Muscle of leg (tissue), 11 donors: ENCODE data around the gene RILPL1. TPM values are rescaled to one million over a fixed set of nuclear protein-coding genes. Genes with fewer than 3 reads are reported as not detected.
A peak's percentile ranks its signal among the peaks of the same experiment; 100 is the strongest.

Experiments
- DNase-seq: peaks from one replicate; pipeline ENCODE4 v3.0.0; 2013
- H3K27ac ChIP-seq: one replicate; pipeline ENCODE4 v1.5.1; 2013; ENCODE audit warnings: mild to moderate bottlenecking, low read length, control low read depth
- H3K27me3 ChIP-seq: one replicate; pipeline ENCODE4 v1.6.1; 2013; ENCODE audit warnings: low read length; ENCODE audit not compliant: control insufficient read depth, insufficient read depth
- H3K36me3 ChIP-seq: one replicate; pipeline ENCODE4 v1.6.1; 2013; ENCODE audit warnings: low read length; ENCODE audit not compliant: control insufficient read depth, insufficient read depth
- H3K4me1 ChIP-seq: one replicate; pipeline ENCODE4 v1.6.1; 2013; ENCODE audit warnings: low read length; ENCODE audit not compliant: control insufficient read depth, insufficient read depth
- H3K4me3 ChIP-seq: one replicate; pipeline ENCODE4 v1.5.1; 2013; ENCODE audit warnings: low read length, control low read depth
- H3K9me3 ChIP-seq: replicated peaks from 2 replicates; pipeline ENCODE4 v1.6.1; 2013; ENCODE audit warnings: low read depth, low read length; ENCODE audit not compliant: control insufficient read depth
- WGBS: methylation state at CpG from one replicate; pipeline ENCODE4 v1.1.5; 2013; ENCODE audit warnings: missing lambda C conversion rate; ENCODE audit not compliant: insufficient coverage; 5-methylcytosine and 5-hydroxymethylcytosine counted together
- polyA plus RNA-seq, 8 donors: library from polyadenylated mRNA; unstranded; fragments of 120-200 nt; gene quantifications; one replicate each; pipeline versions ENCODE4 v1.2.1 to v1.2.3, GENCODE V29; 2013; ENCODE audit warnings: inconsistent platforms in 1 of 8, low replicate concordance in 1 of 8; ENCODE audit not compliant: insufficient read length in 8 of 8, insufficient read depth in 1 of 8
- total RNA-seq: library from RNA; stranded (reverse); fragments of 120-200 nt; gene quantifications from one replicate; pipeline ENCODE4 v1.2.4, GENCODE V29; 2013

The RILPL1 gene
- total and polyA plus RNA-seq, 9 donors = 24.8 to 38.3 (median 30.7) TPM

DNA sequence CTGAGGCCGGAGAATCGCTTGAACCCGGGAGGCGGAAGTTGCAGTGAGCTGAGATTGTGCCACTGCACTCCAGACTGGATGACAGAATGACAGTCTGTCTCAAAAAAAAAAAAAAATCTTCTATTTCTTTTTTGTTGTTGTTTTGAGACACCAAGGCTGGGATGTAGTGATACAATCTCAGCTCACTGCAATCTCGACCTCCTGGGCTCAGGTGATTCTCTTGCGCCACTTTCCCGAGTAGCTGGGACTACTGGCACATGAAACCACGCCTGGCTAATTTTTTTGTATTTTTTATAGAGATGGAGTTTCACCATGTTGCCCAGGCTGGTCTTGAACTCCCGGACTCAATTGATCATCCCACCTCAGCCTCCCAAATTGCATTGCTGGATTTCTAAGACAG lies 82.9 kb downstream of the RILPL1 start:
- no peak overlapping the region for H3K4me3 ChIP-seq
- peaks cover 4% of the 10 kb centered on the region for H3K4me1 ChIP-seq
- H3K9me3 ChIP-seq = no peaks in the 10 kb centered on the region
- H3K27ac ChIP-seq = no peak overlapping the region
- no peaks in the 10 kb centered on the region for H3K27me3 ChIP-seq
- no peaks in the 10 kb centered on the region for H3K36me3 ChIP-seq
- WGBS = 88% methylated on average over 3 of the region's 9 CpGs
- DNase-seq = no peak

DNA sequence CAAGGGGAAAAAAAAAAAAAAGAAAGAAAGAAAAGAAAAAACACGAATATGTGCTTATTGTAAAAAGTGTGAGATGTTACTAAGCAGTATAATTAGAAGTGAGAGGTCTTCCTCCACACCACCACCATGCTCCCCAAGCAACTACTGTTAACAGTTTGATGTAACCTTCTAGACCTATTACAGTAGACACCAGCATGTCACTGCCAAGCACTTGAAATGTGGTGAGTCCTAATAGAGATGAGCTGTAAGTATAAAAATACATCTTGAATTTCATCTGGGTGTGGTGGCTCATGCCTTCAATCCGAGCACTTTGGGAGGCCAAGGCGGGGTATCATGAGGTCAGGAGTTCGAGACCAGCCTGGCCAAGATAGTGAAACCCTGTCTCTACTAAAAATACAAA lies 83.7 kb downstream of the RILPL1 start:
- no peaks in the 10 kb centered on the region for H3K27me3 ChIP-seq
- H3K27ac ChIP-seq = no peak overlapping the region
- H3K4me1 ChIP-seq = peaks cover 8% of the 10 kb centered on the region
- H3K4me3 ChIP-seq = no peak overlapping the region
- no peak for DNase-seq
- 100% methylated on average over 3 of the region's 4 CpGs for WGBS
- H3K36me3 ChIP-seq = no peaks in the 10 kb centered on the region
- H3K9me3 ChIP-seq = no peaks in the 10 kb centered on the region

DNA sequence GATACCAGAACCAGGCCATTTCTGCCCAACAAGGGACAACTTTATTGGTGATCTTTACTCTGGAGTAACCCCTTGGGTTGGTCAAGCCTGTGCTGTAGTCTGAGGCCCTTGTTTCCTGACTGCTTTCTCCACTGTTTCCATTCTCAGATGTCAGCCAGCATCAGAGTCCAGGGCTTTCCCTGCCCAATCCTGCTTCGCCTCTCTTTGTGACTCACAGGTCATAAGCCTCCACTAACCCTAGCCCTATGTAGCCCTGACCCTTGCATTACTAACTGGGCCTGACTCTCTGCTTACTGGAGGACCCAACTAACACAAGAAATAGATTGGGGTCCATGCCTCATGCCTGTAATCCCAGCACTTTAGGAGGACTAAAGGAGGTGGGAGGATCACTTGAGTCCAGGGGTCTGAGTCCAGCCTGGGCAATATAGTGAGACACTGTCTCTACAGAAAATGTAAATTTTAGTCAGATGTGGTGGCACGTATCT lies 84.2 kb downstream of the RILPL1 start:
- H3K36me3 ChIP-seq = no peaks in the 10 kb centered on the region
- DNase-seq = no peak
- H3K9me3 ChIP-seq = no peaks in the 10 kb centered on the region
- H3K4me3 ChIP-seq = no peak overlapping the region
- WGBS = 72% methylated on average over 2 of the region's 2 CpGs
- H3K27ac ChIP-seq = no peak overlapping the region
- H3K27me3 ChIP-seq = no peaks in the 10 kb centered on the region
- peaks cover 8% of the 10 kb centered on the region for H3K4me1 ChIP-seq

DNA sequence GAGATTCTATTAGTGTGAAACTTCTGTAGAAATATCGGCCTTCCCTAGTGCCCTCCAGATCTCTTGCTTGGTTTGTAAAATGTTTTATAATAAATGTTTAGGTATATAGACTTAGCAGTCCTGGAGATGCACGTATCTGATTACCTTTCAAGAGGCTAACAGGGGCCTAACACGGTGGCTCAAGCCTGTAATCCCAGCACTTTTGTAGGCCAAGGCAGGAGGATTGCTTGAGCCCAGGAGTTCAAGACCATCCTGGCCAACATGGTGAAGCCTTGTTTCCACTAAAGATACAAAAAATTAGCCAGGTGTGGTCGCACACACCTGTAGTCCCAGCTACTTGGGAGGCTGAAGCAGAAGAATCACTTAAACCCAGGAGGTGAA lies 87.2 kb downstream of the RILPL1 start:
- Histone ChIP-seq H3K4me3 (no peak overlapping the region), H3K36me3 (no peaks in the 10 kb centered on the region), H3K27ac (no peak overlapping the region), H3K27me3 (no peaks in the 10 kb centered on the region), H3K4me1 (peaks cover 8% of the 10 kb centered on the region), H3K9me3 (no peaks in the 10 kb centered on the region)
- 48% methylated on average over 3 of the region's 4 CpGs for WGBS
- DNase-seq = no peak

DNA sequence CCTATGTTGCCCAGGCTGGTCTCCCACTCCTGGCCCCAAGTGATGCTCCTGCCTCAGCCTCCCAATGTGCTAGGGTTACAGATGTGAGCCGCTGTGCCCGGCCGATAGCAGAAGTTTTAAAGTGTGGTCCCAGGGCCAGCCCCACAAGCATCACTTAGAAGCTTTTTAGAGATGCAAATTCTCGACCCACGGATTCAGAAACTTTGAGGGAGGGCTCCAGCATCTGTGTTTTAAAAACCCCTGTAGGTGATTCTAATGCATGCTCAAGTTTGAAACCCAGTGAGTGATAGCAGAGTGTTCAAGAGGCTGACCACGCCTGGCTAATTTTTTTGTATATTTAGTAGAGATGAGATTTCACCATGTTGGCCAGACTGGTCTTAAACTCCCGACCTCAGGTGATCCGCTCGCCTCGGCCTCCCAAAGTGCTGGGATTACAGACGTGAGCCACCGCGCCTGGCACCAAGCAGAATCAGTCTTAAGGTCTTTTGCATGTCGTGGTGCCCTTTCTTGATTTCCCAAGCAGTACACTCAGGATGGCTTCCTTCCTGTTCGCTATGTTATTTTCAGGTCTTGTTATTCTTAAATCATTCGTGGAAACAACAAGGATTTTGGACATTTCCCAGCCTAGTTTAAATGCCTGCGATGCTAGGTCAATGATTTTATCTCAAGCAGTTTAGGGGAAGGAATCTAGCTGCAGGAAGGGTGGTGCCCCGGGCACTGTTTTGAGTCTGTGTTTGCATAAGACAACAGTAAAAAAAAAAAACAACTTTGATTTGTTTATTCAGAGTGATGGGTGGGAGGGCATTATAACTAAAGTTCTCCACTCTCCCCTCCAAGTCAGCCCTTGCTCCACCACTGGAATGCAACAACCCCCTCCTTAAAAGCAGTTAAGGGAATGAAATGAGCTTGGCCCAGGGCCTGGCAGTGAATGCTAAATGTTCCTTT lies 87.9 kb downstream of the RILPL1 start:
- Histone ChIP-seq H3K4me1 (peaks cover 8% of the 10 kb centered on the region), H3K27ac (no peak overlapping the region), H3K4me3 (no peak overlapping the region), H3K27me3 (no peaks in the 10 kb centered on the region), H3K9me3 (no peaks in the 10 kb centered on the region), H3K36me3 (no peaks in the 10 kb centered on the region)
- WGBS = 47% methylated on average over 13 of the region's 18 CpGs
- peak; percentile 30 for DNase-seq

DNA sequence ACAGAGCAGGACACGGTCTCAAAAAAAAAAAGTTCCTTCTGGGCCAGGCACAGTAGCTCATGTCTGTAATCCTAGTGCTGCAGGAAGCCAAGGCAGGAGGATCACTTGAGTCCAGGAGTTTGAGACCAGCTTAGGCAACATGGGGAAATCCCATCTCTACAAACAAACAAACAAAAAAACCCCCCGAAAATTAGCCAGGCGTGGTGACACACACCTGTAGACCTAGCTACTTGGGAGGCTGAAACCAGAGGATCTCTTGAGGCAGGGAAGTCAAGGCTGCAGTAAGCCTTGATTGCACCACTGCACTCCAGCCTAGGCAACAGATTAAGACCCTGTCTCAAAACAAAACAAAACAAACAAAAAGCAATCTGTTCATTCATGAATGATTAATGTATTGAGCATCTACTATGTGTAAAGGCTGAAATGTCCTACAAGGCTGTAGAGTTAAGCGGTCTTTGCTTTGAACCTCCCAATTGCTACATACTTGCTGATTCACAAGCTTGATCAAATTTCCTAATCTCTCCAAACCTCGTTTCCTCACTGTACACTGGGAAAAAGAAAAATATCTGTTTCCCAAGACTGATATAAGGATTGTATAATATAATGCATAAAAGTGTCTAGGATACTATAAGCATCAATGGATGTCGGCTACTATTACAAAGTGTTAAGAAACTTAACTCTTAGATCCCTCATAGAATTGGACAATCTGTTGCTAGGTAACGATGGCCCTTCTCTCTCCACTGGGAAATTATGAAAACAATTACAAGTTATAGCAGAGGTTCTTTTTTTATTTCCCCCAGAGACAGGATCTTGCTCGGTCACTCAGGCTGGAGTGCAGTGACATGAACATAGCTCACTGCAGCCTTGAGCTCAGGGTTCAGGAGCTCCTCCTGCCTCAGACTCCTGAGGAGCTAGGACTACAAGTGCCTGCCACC lies 89.2 kb downstream of the RILPL1 start:
- Histone ChIP-seq H3K4me1 (peaks cover 8% of the 10 kb centered on the region), H3K27ac (no peak overlapping the region)
- WGBS = 57% methylated on average over 2 of the region's 8 CpGs

DNA sequence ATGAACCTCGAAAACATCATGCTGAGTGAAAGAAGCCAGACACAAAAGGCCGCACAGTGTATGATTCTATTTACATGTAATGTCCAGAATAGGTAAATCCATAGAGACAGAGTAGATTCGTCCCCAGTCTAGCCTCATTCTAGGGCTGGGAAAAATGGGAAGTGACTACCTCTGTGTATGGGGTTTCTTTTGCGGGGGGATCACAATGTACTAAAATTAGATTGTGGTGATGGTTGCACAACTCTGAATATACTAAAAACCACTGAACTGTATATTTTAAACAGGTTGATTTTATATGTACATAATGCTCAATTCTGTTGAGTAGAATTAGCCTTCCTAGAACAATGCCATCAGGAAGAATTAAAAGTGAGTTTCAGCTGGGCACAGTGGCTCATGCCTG lies 90.7 kb downstream of the RILPL1 start:
- H3K9me3 ChIP-seq = no peaks in the 10 kb centered on the region
- no peak overlapping the region for H3K27ac ChIP-seq
- no peaks in the 10 kb centered on the region for H3K36me3 ChIP-seq
- 75% methylated on average over 1 of the region's 4 CpGs for WGBS
- no peaks in the 10 kb centered on the region for H3K27me3 ChIP-seq
- no peak overlapping the region for H3K4me3 ChIP-seq
- H3K4me1 ChIP-seq = peaks cover 8% of the 10 kb centered on the region
- no peak for DNase-seq

More for the DNA sequence above, 89.2 kb downstream of the RILPL1 start:
- DNase-seq = no peak
- H3K9me3 ChIP-seq = no peaks in the 10 kb centered on the region
- no peaks in the 10 kb centered on the region for H3K36me3 ChIP-seq
- H3K4me3 ChIP-seq = no peak overlapping the region
- no peaks in the 10 kb centered on the region for H3K27me3 ChIP-seq

DNA sequence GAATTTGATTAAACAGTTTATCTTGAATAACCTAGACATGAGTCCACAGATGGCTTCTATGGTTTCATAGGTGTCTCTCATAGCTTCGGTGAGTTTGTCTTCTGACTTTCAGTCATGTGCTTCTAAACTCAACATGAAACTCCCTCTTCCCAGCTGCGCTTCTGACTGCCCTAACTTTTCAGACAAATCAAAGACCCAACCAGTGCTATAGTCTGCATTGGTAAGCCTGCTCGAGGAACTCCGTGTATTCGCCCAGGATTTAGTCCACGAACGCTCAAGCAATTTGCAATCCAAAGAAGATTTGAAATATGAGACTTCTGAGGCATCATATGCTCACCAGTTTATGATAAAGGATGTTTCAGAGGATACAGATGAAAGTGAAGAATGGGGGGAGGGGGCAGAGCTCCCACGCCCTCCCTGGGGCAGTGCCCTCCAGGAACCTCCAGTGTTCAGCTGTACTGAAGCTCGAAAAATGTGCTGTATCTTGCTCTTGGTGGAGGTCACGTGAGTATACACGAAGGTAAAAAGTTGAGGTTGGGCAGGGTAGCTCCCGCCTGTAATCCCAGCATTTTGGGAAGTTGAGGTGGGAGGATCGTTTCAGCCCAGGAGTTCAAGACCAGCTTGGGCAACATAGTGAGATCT lies 91.9 kb downstream of the RILPL1 start:
- WGBS = 84% methylated on average over 11 of the region's 13 CpGs
- H3K9me3 ChIP-seq = no peaks in the 10 kb centered on the region
- no peak for DNase-seq
- no peaks in the 10 kb centered on the region for H3K27me3 ChIP-seq
- peaks cover 12% of the 10 kb centered on the region for H3K4me1 ChIP-seq
- H3K4me3 ChIP-seq = no peak overlapping the region
- no peak overlapping the region for H3K27ac ChIP-seq
- no peaks in the 10 kb centered on the region for H3K36me3 ChIP-seq

DNA sequence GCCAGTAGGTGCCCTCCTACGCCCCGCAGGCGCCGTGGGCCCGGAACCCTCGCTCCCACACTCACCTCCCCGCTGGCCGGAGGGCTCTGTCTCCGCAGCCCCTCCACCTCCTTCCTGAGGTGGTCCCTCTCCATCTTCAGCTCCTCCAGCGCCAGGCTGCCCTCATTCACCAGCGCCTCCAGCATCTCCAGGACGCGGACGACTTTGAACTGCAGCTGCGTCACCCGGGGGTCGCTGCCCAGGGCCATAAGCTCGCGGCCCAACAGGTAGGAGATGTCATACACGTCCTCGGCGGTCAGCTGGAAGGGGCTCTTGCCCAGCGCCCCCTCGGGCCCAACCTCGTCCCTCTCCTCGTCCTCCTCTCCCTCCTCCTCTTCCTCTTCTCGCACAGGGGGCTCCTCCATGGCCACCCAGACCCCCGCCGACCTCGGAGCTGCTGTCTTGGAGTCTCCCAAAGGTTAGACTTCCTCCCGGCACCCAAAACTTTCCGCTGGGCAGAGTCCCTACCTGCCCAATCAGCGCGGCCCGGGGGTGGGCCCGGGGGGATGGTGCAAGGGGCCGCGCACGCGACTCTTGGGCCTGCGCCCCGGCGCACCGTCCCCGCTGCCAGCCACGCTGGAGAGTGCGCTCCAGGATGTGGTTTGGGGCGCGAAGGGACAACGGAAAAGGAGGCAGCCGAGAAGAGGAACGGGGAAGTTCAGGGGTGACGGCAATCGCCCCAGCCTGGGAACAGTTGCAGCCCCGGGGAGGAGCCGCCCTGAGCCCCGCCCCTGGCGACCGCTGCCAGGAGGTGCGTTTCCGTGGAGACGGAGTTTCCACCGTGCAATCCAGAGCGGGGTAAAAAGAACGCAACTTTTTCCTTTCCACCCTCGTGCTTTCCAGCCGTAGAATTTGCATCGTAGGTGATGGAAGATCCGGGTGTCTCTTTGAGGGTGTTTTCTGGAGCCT lies 97.2 kb downstream of the RILPL1 start, which contains the start of gene RILPL2:
TSS of gene RILPL2 (minus strand) at position 668 of the 948 bp plus-strand sequence. CDS start at position 404, 264 bp downstream.
- Histone ChIP-seq H3K27ac (peak within 1 kb of the TSS; percentile 67), H3K9me3 (no peaks in the 10 kb centered on the region), H3K4me3 (peak within 1 kb of the TSS; percentile 82), H3K4me1 (peaks cover 10% of the 10 kb centered on the region), H3K27me3 (no peaks in the 10 kb centered on the region), H3K36me3 (no peaks in the 10 kb centered on the region)
- peak; percentile 93 for DNase-seq
- WGBS = 0% methylated on average over 50 of the region's 69 CpGs
